Gastrocnemius medialis (tissue), 4 donors: ENCODE data around the gene LRRC18. TPM values are rescaled to one million over a fixed set of nuclear protein-coding genes. Genes with fewer than 3 reads are reported as not detected.

ENCODE experiments used
- ATAC-seq, 2 donors: fragments of 150-250 bp; one replicate each; pipeline ENCODE4 v1.9.1; 2016
- DNase-seq, 2 donors: peaks; one replicate each; pipeline ENCODE4 v3.0.0-alpha.2; 2019
- H3K27ac ChIP-seq, 4 donors: fragments of 200-600 bp; sonication (generic); 1 replicate in 1 of 4; 2 replicates in 3 of 4; pipeline ENCODE4 v1.5.1; 2016 to 2018; ENCODE audit warnings: mild to moderate bottlenecking in 2 of 4, moderate library complexity in 1 of 4
- H3K27me3 ChIP-seq, 3 donors: fragments of 200-600 bp; sonication (generic) in 2 of 3; 1 replicate in 1 of 3; 2 replicates in 2 of 3; pipeline versions ENCODE4 v1.5.1 to v1.6.0; 2016 to 2019; ENCODE audit warnings: mild to moderate bottlenecking in 1 of 3, moderate library complexity in 1 of 3
- H3K36me3 ChIP-seq, 2 donors: fragments of 200-600 bp; sonication (generic) in 1 of 2; one replicate each; pipeline ENCODE4 v1.5.1; 2017 to 2018
- H3K4me1 ChIP-seq, 2 donors: fragments of 200-600 bp; sonication (generic) in 1 of 2; one replicate each; pipeline ENCODE4 v1.5.1; 2016 to 2017; ENCODE audit warnings: mild to moderate bottlenecking in 2 of 2
- H3K4me3 ChIP-seq, 4 donors: fragments of 200-600 bp; sonication (generic) in 3 of 4; 1 replicate in 1 of 4; 2 replicates in 3 of 4; pipeline ENCODE4 v1.5.1; 2016 to 2019; ENCODE audit warnings: mild to moderate bottlenecking in 2 of 4
- H3K9me3 ChIP-seq, 3 donors: fragments of 200-600 bp; sonication (generic) in 2 of 3; 1 replicate in 1 of 3; 2 replicates in 2 of 3; pipeline ENCODE4 v1.5.1; 2016 to 2019
- POLR2A ChIP-seq, 2 donors: fragments of 450-650 bp; IDR thresholded peaks; one replicate each; pipeline ENCODE4 v1.6.1; 2017; ENCODE audit warnings: antibody characterized with exemption in 2 of 2, mild to moderate bottlenecking in 2 of 2, moderate library complexity in 2 of 2
- in situ Hi-C, 4 donors: fragments of 200-750 bp; cut with MboI; loops; one replicate each; pipeline versions ENCODE4 v1.15.0 to v1.8.0; 2017; ENCODE audit warnings: low sequenced_read_pairs in 4 of 4
- intact Hi-C: fragments of 100-400 bp; cut with DNase I; formaldehyde crosslinking; loops from one replicate; pipeline ENCODE4 v1.15.1; 2023; ENCODE audit warnings: low total_unique reads
- total RNA-seq, 4 donors: library from RNA; depleted of rRNA; stranded (reverse); fragments of >200 nt; gene quantifications; one replicate each; pipeline versions ENCODE4 v1.1.0 to v1.2.3, GENCODE V29; 2016
- TF ChIP-seq, protein P1 (sequence below), 5 experiments: fragments of 450-650 bp in 3 of 5; fragments of 200-600 bp in 2 of 5; sonication (generic) in 2 of 5; IDR thresholded peaks in 4 of 5; conservative IDR thresholded peaks in 1 of 5; 1 replicate in 4 of 5; 2 replicates in 1 of 5; pipeline ENCODE4 v1.5.1; 2016 to 2019; ENCODE audit warnings: antibody characterized with exemption in 5 of 5, mild to moderate bottlenecking in 3 of 5, moderate library complexity in 3 of 5

Gene LRRC18
- total RNA-seq, 4 donors from 2014 or later, result not detected

DNA sequence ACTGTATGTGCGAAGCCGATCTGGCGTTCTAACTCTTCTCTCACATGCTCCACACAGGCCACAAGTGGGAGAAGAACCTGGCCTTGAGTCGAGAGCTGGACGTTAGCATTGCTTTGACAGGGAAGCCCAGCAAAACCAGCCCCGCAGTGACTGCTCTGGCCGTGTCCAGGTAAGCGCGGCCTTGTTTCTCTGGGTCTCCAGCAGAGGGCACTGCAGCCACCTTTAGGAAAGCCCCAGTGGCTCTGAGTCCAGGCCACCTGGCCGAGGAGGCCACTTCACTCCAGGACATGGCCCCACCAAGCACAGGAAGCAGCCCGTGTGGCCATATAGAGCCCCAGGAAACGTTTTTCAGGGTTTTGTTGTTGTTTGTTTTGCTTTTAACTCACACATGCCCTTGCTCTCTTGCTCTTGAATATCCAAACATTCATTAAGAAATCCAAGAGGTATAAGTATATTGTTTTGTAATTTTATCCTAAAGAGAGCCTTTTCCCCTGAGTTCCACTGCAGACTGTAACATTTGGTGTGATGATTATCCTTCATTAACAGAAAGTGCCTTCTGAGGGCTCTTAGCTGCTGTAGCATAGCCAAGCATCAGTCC is 41.8 kb upstream of the LRRC18 start:
- ATAC-seq, result peak; percentile 79 to 84
- no peak for TF ChIP-seq POLR2A (IDR thresholded peaks at IDR 0.05)
- TF ChIP-seq, protein P1, sequence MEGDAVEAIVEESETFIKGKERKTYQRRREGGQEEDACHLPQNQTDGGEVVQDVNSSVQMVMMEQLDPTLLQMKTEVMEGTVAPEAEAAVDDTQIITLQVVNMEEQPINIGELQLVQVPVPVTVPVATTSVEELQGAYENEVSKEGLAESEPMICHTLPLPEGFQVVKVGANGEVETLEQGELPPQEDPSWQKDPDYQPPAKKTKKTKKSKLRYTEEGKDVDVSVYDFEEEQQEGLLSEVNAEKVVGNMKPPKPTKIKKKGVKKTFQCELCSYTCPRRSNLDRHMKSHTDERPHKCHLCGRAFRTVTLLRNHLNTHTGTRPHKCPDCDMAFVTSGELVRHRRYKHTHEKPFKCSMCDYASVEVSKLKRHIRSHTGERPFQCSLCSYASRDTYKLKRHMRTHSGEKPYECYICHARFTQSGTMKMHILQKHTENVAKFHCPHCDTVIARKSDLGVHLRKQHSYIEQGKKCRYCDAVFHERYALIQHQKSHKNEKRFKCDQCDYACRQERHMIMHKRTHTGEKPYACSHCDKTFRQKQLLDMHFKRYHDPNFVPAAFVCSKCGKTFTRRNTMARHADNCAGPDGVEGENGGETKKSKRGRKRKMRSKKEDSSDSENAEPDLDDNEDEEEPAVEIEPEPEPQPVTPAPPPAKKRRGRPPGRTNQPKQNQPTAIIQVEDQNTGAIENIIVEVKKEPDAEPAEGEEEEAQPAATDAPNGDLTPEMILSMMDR (IDR thresholded peaks at IDR 0.05 in 4 of 5, conservative IDR thresholded peaks at IDR 0.05 in 1 of 5), result peak; percentile 62 to 88 (median 81)
- Histone ChIP-seq H3K27ac (no peak overlapping the region), H3K36me3 (no peaks in the 10 kb centered on the region), H3K4me1 (no peaks in the 10 kb centered on the region), H3K4me3 (no peak overlapping the region), H3K9me3 (no peaks in the 10 kb centered on the region), H3K27me3 (no peaks in the 10 kb centered on the region)
- intact Hi-C loops, result loop anchor here (5.0 to 10.0 kb wide), 3 partner anchors 133 to 536 kb away; partner anchors contain the start of gene VSTM4
- in situ Hi-C loops, result loop anchor here (10.0 to 25.0 kb wide), 5 partner anchors 183 to 533 kb away; partner anchors contain the start of gene DRGX (in 2 of the 4)
- peak; percentile 23 to 44 for DNase-seq

DNA sequence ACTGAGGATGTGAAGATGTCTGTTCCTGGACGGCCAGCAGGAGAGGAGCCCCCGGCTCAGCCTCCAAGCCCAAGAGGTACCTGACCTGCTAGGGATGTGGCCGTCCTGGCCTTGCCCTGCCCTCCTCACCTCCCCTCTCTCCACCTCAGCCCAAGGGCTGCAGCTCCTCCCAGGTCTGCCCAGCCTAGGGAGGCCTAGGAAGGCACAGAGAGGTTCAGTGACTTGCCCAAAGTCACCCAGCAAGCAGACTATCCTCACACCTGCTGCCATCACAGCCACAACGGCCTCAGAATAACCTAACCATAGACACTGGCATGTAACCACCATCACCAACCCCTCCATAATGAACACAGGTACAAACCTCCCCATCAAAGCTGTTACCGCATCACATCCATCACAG is 38.7 kb upstream of the LRRC18 start:
- intact Hi-C loops, result no loop called here
- TF ChIP-seq POLR2A (IDR thresholded peaks at IDR 0.05), result no peak
- TF ChIP-seq, protein P1 (IDR thresholded peaks at IDR 0.05 in 4 of 5, conservative IDR thresholded peaks at IDR 0.05 in 1 of 5), result no peak
- Histone ChIP-seq H3K4me1 (no peaks in the 10 kb centered on the region), H3K4me3 (no peak overlapping the region), H3K27ac (no peak overlapping the region), H3K36me3 (no peaks in the 10 kb centered on the region), H3K9me3 (no peaks in the 10 kb centered on the region), H3K27me3 (no peaks in the 10 kb centered on the region)
- in situ Hi-C loops, result loop anchor here (10.0 to 25.0 kb wide), 5 partner anchors 176 to 536 kb away; partner anchors contain the start of gene DRGX (in 2 of the 4)
- ATAC-seq (no peak), DNase-seq (no peak)

DNA sequence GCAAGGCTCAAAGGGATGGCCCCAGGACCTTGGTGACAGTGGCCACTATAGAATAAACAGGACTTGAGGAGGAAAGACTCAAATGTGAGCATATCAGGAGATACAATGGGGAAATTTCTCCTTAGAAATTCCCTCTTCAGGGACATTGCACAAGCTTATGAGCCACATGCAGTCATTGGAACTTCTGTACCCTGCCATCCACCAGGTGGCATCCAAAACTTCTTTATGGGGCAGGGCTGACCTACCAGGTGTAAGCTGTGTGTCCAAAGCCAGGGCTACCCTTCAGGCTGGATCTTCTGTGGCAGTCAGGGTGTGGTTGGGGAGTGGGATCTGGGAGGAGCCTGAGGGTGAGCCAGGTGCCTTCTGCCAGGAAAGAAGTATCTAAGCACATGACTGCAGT is 36.6 kb upstream of the LRRC18 start:
- Histone ChIP-seq H3K4me3 (no peak overlapping the region), H3K27ac (no peak overlapping the region), H3K27me3 (no peaks in the 10 kb centered on the region), H3K36me3 (no peaks in the 10 kb centered on the region), H3K9me3 (no peaks in the 10 kb centered on the region), H3K4me1 (no peaks in the 10 kb centered on the region)
- DNase-seq (no peak), ATAC-seq (no peak)
- intact Hi-C loops, result no loop called here
- in situ Hi-C loops, result loop anchor here (10.0 to 25.0 kb wide), 5 partner anchors 179 to 539 kb away; partner anchors contain the start of gene DRGX (in 2 of the 4)
- TF ChIP-seq POLR2A (IDR thresholded peaks at IDR 0.05), result no peak
- TF ChIP-seq, protein P1 (IDR thresholded peaks at IDR 0.05 in 4 of 5, conservative IDR thresholded peaks at IDR 0.05 in 1 of 5), result peak in 1 of 5 experiments; percentile 35

DNA sequence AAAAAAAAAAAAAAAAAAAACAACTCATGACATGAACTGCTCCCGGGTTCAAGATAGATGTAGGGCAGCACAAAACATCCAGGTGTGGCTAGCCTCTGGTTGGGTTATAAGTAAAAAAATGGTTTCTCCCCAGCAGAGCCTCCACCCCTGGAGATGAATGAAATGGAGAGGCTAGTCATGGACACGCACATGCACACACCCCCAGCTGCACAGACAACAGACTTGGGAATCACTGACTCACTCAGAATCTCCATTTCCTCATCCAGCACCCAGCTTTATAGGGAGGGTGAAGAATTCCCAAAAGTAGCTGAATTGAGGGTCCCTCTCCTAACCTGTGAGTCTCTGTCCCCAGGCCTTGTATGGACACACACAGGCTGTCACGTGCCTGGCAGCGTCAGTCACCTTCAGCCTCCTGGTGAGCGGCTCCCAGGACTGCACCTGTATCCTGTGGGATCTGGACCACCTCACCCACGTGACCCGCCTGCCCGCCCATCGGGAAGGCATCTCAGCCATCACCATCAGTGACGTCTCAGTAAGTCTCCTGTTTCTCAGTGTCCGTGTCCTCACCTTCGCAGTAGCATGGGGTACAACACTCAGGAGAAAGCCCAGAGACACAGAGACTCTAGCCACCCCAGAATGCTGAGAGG is 35.0 kb upstream of the LRRC18 start:
- TF ChIP-seq POLR2A (IDR thresholded peaks at IDR 0.05), result no peak
- TF ChIP-seq, protein P1 (IDR thresholded peaks at IDR 0.05 in 4 of 5, conservative IDR thresholded peaks at IDR 0.05 in 1 of 5), result no peak
- H3K9me3 ChIP-seq, result no peaks in the 10 kb centered on the region
- no peaks in the 10 kb centered on the region for H3K36me3 ChIP-seq
- no peaks in the 10 kb centered on the region for H3K4me1 ChIP-seq
- no peak for DNase-seq
- H3K4me3 ChIP-seq, result no peak overlapping the region
- no peak for ATAC-seq
- H3K27ac ChIP-seq, result no peak overlapping the region
- H3K27me3 ChIP-seq, result no peaks in the 10 kb centered on the region
- intact Hi-C loops (no loop called here), in situ Hi-C loops (loop anchor here (10.0 to 25.0 kb wide), 5 partner anchors 180 to 540 kb away; partner anchors contain the start of gene DRGX (in 2 of the 4))
